IMR-90 (cell line): Measurements from ENCODE around the gene ARFIP1. TPM values are rescaled to one million over a fixed set of nuclear protein-coding genes. Genes with fewer than 3 reads are reported as not detected.

Source experiments
- ATAC-seq: fragments of 200-7000 bp; cut with Tn5 transposase; 2 replicates; pipeline ENCODE4 v1.9.1; 2020; ENCODE audit warnings: low read depth, mild to moderate bottlenecking, moderate library complexity
- BruUV-seq: library from RNA; stranded (reverse); fragments of 400-500 nt; replicated peaks from 2 replicates; lab custom pipeline; 2021; lab: Mats Ljungman, UMichigan
- CTCF ChIA-PET: fragments of 300-600 bp; formaldehyde crosslinking; extraction: SDS; loops from one replicate; lab custom pipeline; 2021; ENCODE audit warnings: antibody characterized with exemption; lab: Yijun Ruan, JAX
- POLR2A ChIA-PET: fragments of 300-600 bp; sonication (Branson Sonifier 250); formaldehyde crosslinking; loops from one replicate; lab custom pipeline; 2022; ENCODE audit warnings: antibody characterized with exemption; ENCODE audit not compliant: unreplicated experiment; lab: Charles Lee
- DNase-seq: peaks from one replicate; pipeline ENCODE4 v3.0.0; 2013
- H2AFZ ChIP-seq: replicated peaks from 2 replicates; pipeline ENCODE3; 2013; ENCODE audit warnings: low read length, mild to moderate bottlenecking; ENCODE audit not compliant: poor library complexity
- H2AK5ac ChIP-seq: 2 replicates; pipeline ENCODE4 v1.6.1; 2013; ENCODE audit warnings: low read depth, low read length, inconsistent platforms
- H2AK9ac ChIP-seq: replicated peaks from 2 replicates; pipeline ENCODE3; 2013; ENCODE audit warnings: mild to moderate bottlenecking, low read depth, low read length, moderate library complexity; ENCODE audit not compliant: poor library complexity
- H2BK120ac ChIP-seq: 2 replicates; pipeline ENCODE4 v1.6.1; 2013; ENCODE audit warnings: low read depth, low read length, inconsistent platforms
- H2BK15ac ChIP-seq: 3 replicates; pipeline ENCODE4 v1.6.1; 2013; ENCODE audit warnings: low read depth, low read length, inconsistent platforms
- H2BK20ac ChIP-seq: 2 replicates; pipeline ENCODE4 v1.6.1; 2013; ENCODE audit warnings: low read depth, mild to moderate bottlenecking, inconsistent platforms, low read length, moderate library complexity
- H2BK5ac ChIP-seq: 2 replicates; pipeline ENCODE4 v1.6.1; 2013; ENCODE audit warnings: mild to moderate bottlenecking, low read depth, low read length, inconsistent platforms; ENCODE audit not compliant: poor library complexity, severe bottlenecking
- H3K14ac ChIP-seq: replicated peaks from 2 replicates; pipeline ENCODE4 v1.6.1; 2013; ENCODE audit warnings: low read depth, low read length, inconsistent platforms
- H3K18ac ChIP-seq: 2 replicates; pipeline ENCODE4 v1.6.1; 2013; ENCODE audit warnings: low read depth, low read length, control low read depth
- H3K23ac ChIP-seq: 2 replicates; pipeline ENCODE4 v1.6.1; 2013; ENCODE audit warnings: low read depth, low read length, inconsistent platforms
- H3K27ac ChIP-seq: 2 replicates; pipeline ENCODE4 v1.5.1; 2013; ENCODE audit warnings: mild to moderate bottlenecking, control low read depth, low read length; ENCODE audit not compliant: insufficient read depth
- H3K27me3 ChIP-seq: 2 replicates; pipeline ENCODE4 v1.6.1; 2013; ENCODE audit warnings: low read length; ENCODE audit not compliant: control insufficient read depth, insufficient read depth
- H3K36me3 ChIP-seq: 2 replicates; pipeline ENCODE4 v1.6.1; 2013; ENCODE audit warnings: low read length, mixed read lengths; ENCODE audit not compliant: control insufficient read depth, insufficient read depth
- H3K4ac ChIP-seq: 2 replicates; pipeline ENCODE4 v1.6.1; 2013; ENCODE audit warnings: low read depth, low read length, inconsistent platforms
- H3K4me1 ChIP-seq: 2 replicates; pipeline ENCODE4 v1.6.1; 2013; ENCODE audit warnings: low read length, mixed read lengths; ENCODE audit not compliant: control insufficient read depth, insufficient read depth
- H3K4me2 ChIP-seq: 2 replicates; pipeline ENCODE4 v1.6.1; 2013; ENCODE audit warnings: low read depth, mild to moderate bottlenecking, control low read depth, low read length, moderate library complexity
- H3K4me3 ChIP-seq: 2 replicates; pipeline ENCODE4 v1.5.1; 2013; ENCODE audit warnings: low read depth, mild to moderate bottlenecking, control low read depth, low read length, moderate library complexity; ENCODE audit not compliant: insufficient read depth
- H3K56ac ChIP-seq: 2 replicates; pipeline ENCODE4 v1.6.1; 2013; ENCODE audit warnings: low read length, inconsistent platforms; ENCODE audit not compliant: insufficient read depth; ENCODE audit errors: extremely low read depth
- H3K79me1 ChIP-seq, 2 experiments: 2 replicates each; pipeline ENCODE4 v1.6.1; 2013; ENCODE audit warnings: low read length in 2 of 2, inconsistent platforms in 1 of 2, low read depth in 1 of 2
- H3K9ac ChIP-seq: 2 replicates; pipeline ENCODE4 v1.6.1; 2013; ENCODE audit warnings: low read depth, low read length, control low read depth
- H3K9me1 ChIP-seq: 2 replicates; pipeline ENCODE4 v1.6.1; 2013; ENCODE audit warnings: low read length, inconsistent platforms; ENCODE audit not compliant: insufficient read depth
- H3K9me3 ChIP-seq: 2 replicates; pipeline ENCODE4 v1.6.1; 2013; ENCODE audit warnings: low read length; ENCODE audit not compliant: control insufficient read depth, insufficient read depth
- H4K20me1 ChIP-seq: 2 replicates; pipeline ENCODE4 v1.6.1; 2013; ENCODE audit warnings: low read length, inconsistent platforms; ENCODE audit not compliant: insufficient read depth
- H4K5ac ChIP-seq: 2 replicates; pipeline ENCODE4 v1.6.1; 2013; ENCODE audit warnings: mild to moderate bottlenecking, low read depth, low read length, control low read depth
- H4K8ac ChIP-seq, 2 experiments: 2 replicates each; pipeline ENCODE4 v1.6.1; 2013; ENCODE audit warnings: low read depth in 2 of 2, low read length in 2 of 2, control low read depth in 1 of 2, inconsistent platforms in 1 of 2
- H4K91ac ChIP-seq: 2 replicates; pipeline ENCODE4 v1.6.1; 2013; ENCODE audit warnings: low read depth, low read length, inconsistent platforms; ENCODE audit not compliant: insufficient read depth
- MAZ ChIP-seq: IDR thresholded peaks from 2 replicates; pipeline ENCODE4 v1.6.1; 2012; ENCODE audit warnings: low read depth, mild to moderate bottlenecking, low read length, improper control_type of control experiment, moderate library complexity, borderline replicate concordance
- WGBS, 2 experiments: methylation state at CpG; one replicate each; pipeline versions ENCODE4 v1.1.5 to v1.1.7; 2013; ENCODE audit warnings: missing lambda C conversion rate in 2 of 2; ENCODE audit not compliant: insufficient read length in 1 of 2; ENCODE audit errors: extremely low coverage in 2 of 2; 5-methylcytosine and 5-hydroxymethylcytosine counted together
- dilution Hi-C: fragments of 300-500 bp; cut with HindIII; formaldehyde crosslinking; loops from one replicate; pipeline ENCODE4 v1.14.3; 2018; ENCODE audit warnings: low sequenced_read_pairs; ENCODE audit not compliant: unreplicated experiment
- in situ Hi-C: fragments of 300-500 bp; cut with MboI; formaldehyde crosslinking; loops from 3 replicates; pipeline ENCODE4 v1.14.3; 2019; ENCODE audit warnings: low sequenced_read_pairs, inconsistent platforms, mixed read lengths
- intact Hi-C: fragments of 100-400 bp; cut with micrococcal nuclease; formaldehyde crosslinking; loops from 2 replicates; pipeline ENCODE4 v1.10.0; 2022
- polyA plus RNA-seq, 3 experiments: library from polyadenylated mRNA; depleted of rRNA; stranded (reverse); fragments of >200 nt; gene quantifications; 2 replicates each; pipeline ENCODE4 v1.2.3, GENCODE V29; 2012; ENCODE audit warnings: low replicate concordance in 1 of 3
- total RNA-seq: library from RNA; depleted of rRNA; stranded (reverse); fragments of >200 nt; gene quantifications from 2 replicates; pipeline ENCODE4 v1.2.3, GENCODE V29; 2012

ARFIP1 gene
- total and polyA plus RNA-seq, 2 of the 4 experiments (the other 2 are of a cell fraction), result 12.7 to 30.5 TPM

GRCh38 chr4:152927737-152928136, 148.0 kb downstream of the ARFIP1 start:
- Histone ChIP-seq H3K18ac (no peak overlapping the region), H2BK120ac (no peak overlapping the region), H3K9ac (no peak overlapping the region), H3K9me3 (no peaks in the 10 kb centered on the region), H3K36me3 (no peaks in the 10 kb centered on the region), H3K4me3 (no peak overlapping the region), H3K4ac (no peak overlapping the region), H3K4me1 (no peaks in the 10 kb centered on the region), H4K8ac (no peak overlapping the region), H2AK9ac (no peak overlapping the region), H4K20me1 (no peaks in the 10 kb centered on the region), H2BK20ac (no peak overlapping the region), H3K23ac (no peak overlapping the region), H3K27me3 (peaks cover 4% of the 10 kb centered on the region), H3K9me1 (no peaks in the 10 kb centered on the region), H4K5ac (no peak overlapping the region), H4K91ac (no peak overlapping the region), H3K4me2 (no peak overlapping the region), H3K14ac (no peak overlapping the region), H2AK5ac (no peak overlapping the region), H2AFZ (peak overlapping the region; percentile 15), H3K27ac (no peak overlapping the region), H2BK5ac (no peak overlapping the region), H3K79me1 (no peaks in the 10 kb centered on the region), H3K56ac (no peak overlapping the region), H2BK15ac (no peak overlapping the region)
- ChIA-PET POLR2A (interaction anchor here (0.6 kb wide), 1 partner anchor 85 kb away, joined by 3 read pairs; no protein-coding TSS in a partner anchor), CTCF (no interaction called here)
- dilution Hi-C loops, result no loop called here
- intact Hi-C loops, result no loop called here
- 90% methylated on average over 1 of the region's 3 CpGs; no CpG with 5 or more reads in 1 of the 2 experiments for WGBS, 2 experiments
- no TSS peak for BruUV-seq
- TF ChIP-seq MAZ, result no peak
- in situ Hi-C loops, result no loop called here
- DNase-seq, result no peak
- ATAC-seq, result no peak
